SK-N-SH (cell line): ENCODE measurements around the gene GPRASP2. TPM values are rescaled to one million over a fixed set of nuclear protein-coding genes. Genes with fewer than 3 reads are reported as not detected.

Experiments used
- CTCF ChIA-PET: fragments of 300-600, 350-600 bp; formaldehyde crosslinking; extraction: SDS; loops from one replicate; lab custom pipeline; 2021; lab: Yijun Ruan, JAX
- POLR2A ChIA-PET: fragments of 350-600 bp; sonication (Branson Sonifier 250); formaldehyde crosslinking; extraction: SDS; loops from one replicate; lab custom pipeline; 2020; ENCODE audit warnings: antibody characterized with exemption, inconsistent platforms; lab: Yijun Ruan, JAX
- DNase-seq: peaks from one replicate; pipeline ENCODE4 v3.0.0; 2012
- H2AFZ ChIP-seq: fragments of 200-600 bp; sonication (generic); 2 replicates; pipeline ENCODE4 v1.8.1; 2016; ENCODE audit warnings: antibody characterized with exemption, mild to moderate bottlenecking, low read depth
- H3F3A ChIP-seq: fragments of 200-600 bp; sonication (generic); replicated peaks from 2 replicates; pipeline ENCODE3; 2016; ENCODE audit warnings: antibody characterized with exemption, mild to moderate bottlenecking; ENCODE audit not compliant: insufficient read depth
- H3K27ac ChIP-seq, 2 experiments: fragments of 200-500 bp in 1 of 2; fragments of 200-600 bp in 1 of 2; sonication (Bioruptor generic) in 1 of 2; sonication (generic), shearing (Covaris generic) in 1 of 2; 2 replicates each; pipeline versions ENCODE4 v1.5.1 to v1.6.1; 2014 to 2016; ENCODE audit warnings: low read depth in 2 of 2, inconsistent platforms in 1 of 2, low read length in 1 of 2, mild to moderate bottlenecking in 1 of 2, mixed read lengths in 1 of 2
- H3K27me3 ChIP-seq: fragments of 200-600 bp; sonication (generic), shearing (Covaris generic); 2 replicates; pipeline ENCODE4 v1.6.1; 2016; ENCODE audit warnings: mixed run types; ENCODE audit not compliant: insufficient read depth
- H3K36me3 ChIP-seq, 2 experiments: fragments of 200-500 bp in 1 of 2; fragments of 200-600 bp in 1 of 2; sonication (Bioruptor generic) in 1 of 2; sonication (generic) in 1 of 2; replicated peaks in 1 of 2; 2 replicates each; pipeline versions ENCODE3 to v1.5.1; 2014 to 2016; ENCODE audit warnings: low read length in 1 of 2, mild to moderate bottlenecking in 1 of 2; ENCODE audit not compliant: insufficient read depth in 2 of 2, control insufficient read depth in 1 of 2
- H3K4me1 ChIP-seq, 2 experiments: fragments of 200-500 bp in 1 of 2; fragments of 200-600 bp in 1 of 2; sonication (Bioruptor generic) in 1 of 2; sonication (generic), shearing (Covaris generic) in 1 of 2; 2 replicates each; pipeline versions ENCODE4 v1.5.1 to v1.6.1; 2014 to 2016; ENCODE audit warnings: low read depth in 1 of 2, low read length in 1 of 2, mixed run types in 1 of 2; ENCODE audit not compliant: insufficient read depth in 2 of 2, control insufficient read depth in 1 of 2
- H3K4me2 ChIP-seq: fragments of 200-600 bp; sonication (generic), shearing (Covaris generic); 2 replicates; pipeline ENCODE4 v1.6.1; 2017; ENCODE audit warnings: mixed run types
- H3K4me3 ChIP-seq, 2 experiments: fragments of 200-500 bp in 1 of 2; fragments of 200-600 bp in 1 of 2; sonication (Bioruptor generic) in 1 of 2; sonication (generic), shearing (Covaris generic) in 1 of 2; 2 replicates each; pipeline versions ENCODE4 v1.5.1 to v1.8.1; 2014 to 2016; ENCODE audit warnings: low read depth in 2 of 2, inconsistent platforms in 1 of 2, low read length in 1 of 2, mild to moderate bottlenecking in 1 of 2, mixed read lengths in 1 of 2, moderate library complexity in 1 of 2
- H3K79me2 ChIP-seq: fragments of 200-600 bp; sonication (generic); 2 replicates; pipeline ENCODE4 v1.8.1; 2017; ENCODE audit warnings: mild to moderate bottlenecking; ENCODE audit not compliant: insufficient read depth
- H3K9ac ChIP-seq: fragments of 200-600 bp; sonication (generic); 2 replicates; pipeline ENCODE4 v1.6.1; 2017; ENCODE audit warnings: mixed run types
- H3K9me2 ChIP-seq: fragments of 200-600 bp; sonication (generic); 2 replicates; pipeline ENCODE4 v1.6.1; 2017; ENCODE audit warnings: mixed run types
- H3K9me3 ChIP-seq: fragments of 200-600 bp; sonication (generic); 2 replicates; pipeline ENCODE4 v1.6.1; 2017; ENCODE audit warnings: mixed run types, mild to moderate bottlenecking, moderate library complexity
- H4K20me1 ChIP-seq: fragments of 200-600 bp; sonication (generic); 2 replicates; pipeline ENCODE4 v1.6.1; 2017; ENCODE audit warnings: mild to moderate bottlenecking, mixed run types; ENCODE audit not compliant: insufficient read depth
- CHD2 ChIP-seq: fragments of 150-350 bp; IDR thresholded peaks from 2 replicates; pipeline ENCODE4 v1.6.1; 2018; ENCODE audit warnings: low read length; ENCODE audit not compliant: partially characterized antibody
- CTCF ChIP-seq: fragments of 200-600 bp; sonication (generic); IDR thresholded peaks from 2 replicates; pipeline ENCODE4 v1.6.1; 2017; ENCODE audit warnings: antibody characterized with exemption, mild to moderate bottlenecking, moderate library complexity
- EP300 ChIP-seq, 2 experiments: IDR thresholded peaks; 2 replicates each; pipeline versions ENCODE4 v1.4.0 to v1.6.1; 2012; ENCODE audit warnings: borderline replicate concordance in 1 of 2, low read depth in 1 of 2, low read length in 1 of 2
- FOSL2 ChIP-seq: IDR thresholded peaks from 2 replicates; pipeline ENCODE4 v1.4.0; 2012; ENCODE audit warnings: low read depth, mild to moderate bottlenecking, moderate library complexity, borderline replicate concordance
- FOXJ3 ChIP-seq: sonication (generic); formaldehyde crosslinking; IDR thresholded peaks from 2 replicates; pipeline ENCODE4 v1.5.1; 2020; ENCODE audit warnings: mild to moderate bottlenecking, missing genetic modification reagents
- GABPA ChIP-seq: IDR thresholded peaks from 2 replicates; pipeline ENCODE4 v1.4.0; 2012; ENCODE audit warnings: low read depth, mild to moderate bottlenecking
- IRF3 ChIP-seq: fragments of 150-350 bp; IDR thresholded peaks from 2 replicates; pipeline ENCODE4 v1.6.1; 2016; ENCODE audit warnings: mild to moderate bottlenecking, low read depth, low read length
- JUND ChIP-seq: IDR thresholded peaks from 2 replicates; pipeline ENCODE4 v1.4.0; 2012
- MAX ChIP-seq: IDR thresholded peaks from 2 replicates; pipeline ENCODE4 v1.4.0; 2012; ENCODE audit warnings: low read depth
- NFIC ChIP-seq: IDR thresholded peaks from 2 replicates; pipeline ENCODE4 v1.4.0; 2012; ENCODE audit warnings: borderline replicate concordance
- NRF1 ChIP-seq: IDR thresholded peaks from 2 replicates; pipeline ENCODE4 v1.6.1; 2012; ENCODE audit warnings: low read depth, mild to moderate bottlenecking, low read length
- RAD21 ChIP-seq: IDR thresholded peaks from 2 replicates; pipeline ENCODE4 v1.6.1; 2012; ENCODE audit warnings: mild to moderate bottlenecking, low read length
- RFX5 ChIP-seq: IDR thresholded peaks from 2 replicates; pipeline ENCODE4 v1.6.1; 2012; ENCODE audit warnings: mild to moderate bottlenecking, improper control_type of control experiment, low read length
- SMC3 ChIP-seq: IDR thresholded peaks from 2 replicates; pipeline ENCODE4 v1.6.1; 2012; ENCODE audit warnings: low read depth, low read length, improper control_type of control experiment
- TAF1 ChIP-seq: IDR thresholded peaks from 2 replicates; pipeline ENCODE4 v1.6.1; 2012; ENCODE audit warnings: low read depth, mild to moderate bottlenecking, low read length, moderate library complexity, borderline replicate concordance
- USF1 ChIP-seq: IDR thresholded peaks from 2 replicates; pipeline ENCODE4 v1.4.0; 2012; ENCODE audit warnings: low read depth, borderline replicate concordance
- YY1 ChIP-seq: IDR thresholded peaks from 2 replicates; pipeline ENCODE4 v1.4.0; 2012; ENCODE audit warnings: low read depth, mild to moderate bottlenecking
- ZBTB33 ChIP-seq: IDR thresholded peaks from 2 replicates; pipeline ENCODE4 v1.4.0; 2012; ENCODE audit warnings: low read depth, borderline replicate concordance
- WGBS: methylation state at CpG from one replicate; pipeline ENCODE4 v1.1.6; 2017; ENCODE audit warnings: low lambda C conversion rate; 5-methylcytosine and 5-hydroxymethylcytosine counted together
- polyA plus RNA-seq, 3 experiments: library from polyadenylated mRNA; depleted of rRNA; stranded (reverse); fragments of >200 nt; gene quantifications; 2 replicates each; pipeline ENCODE4 v1.2.3, GENCODE V29; 2012

The GPRASP2 gene
- polyA plus RNA-seq, 1 of the 3 experiments (the other 2 are of a cell fraction): 12.3 TPM

- Histone ChIP-seq H3F3A (peaks cover under 1% of the 10 kb centered on the region), H3K4me1 (peaks cover 0 to 3% of the 10 kb centered on the region in 2 experiments; a peak in 1 of 4 replicates), H3K9me3 (no peaks in the 10 kb centered on the region), H3K9me2 (no peaks in the 10 kb centered on the region), H3K4me3 (peak overlapping the region; percentile 70 to 73), H3K9ac (peak overlapping the region; percentile 65; the same call in 1 of the 2 replicates), H3K27me3 (peaks cover 12% of the 10 kb centered on the region; the same call in 1 of the 2 replicates), H3K4me2 (peak overlapping the region; percentile 79), H4K20me1 (no peaks in the 10 kb centered on the region), H3K79me2 (0 out of 2 replicates have a peak, but pooled peaks cover 3% of the 10 kb centered on the region), H3K36me3 (no peaks in the 10 kb centered on the region), H3K27ac (peak overlapping the region; percentile 24 to 71; a peak in 3 of 4 replicates), H2AFZ (peak overlapping the region; percentile 68; the same call in 1 of the 2 replicates)
- peak; percentile 47 for DNase-seq
- peak in 1 of 2 experiments; percentile 13; a peak in 1 of 4 replicates for TF ChIP-seq EP300 (IDR thresholded peaks at IDR 0.05; ENCODE audit: borderline replicate concordance in 1 of 2, low read depth in 1 of 2, low read length in 1 of 2)
- TF ChIP-seq CTCF: peak; percentile 64
- no peak for TF ChIP-seq SMC3
- TF ChIP-seq RAD21: peak; percentile 56
- TF ChIP-seq CHD2: peak; percentile 72
- POLR2A ChIA-PET: no interaction called here
- CTCF ChIA-PET: interaction anchor here (0.6 kb wide), 1 partner anchor 188 kb away, joined by 3 read pairs; no protein-coding TSS in a partner anchor
- WGBS: 6% methylated on average over 16 of the region's 23 CpGs
These were observed 855 bp downstream of the GPRASP2 start for GRCh38 chrX:102712981-102713625.

- POLR2A ChIA-PET: no interaction called here
- no peaks in the 10 kb centered on the region for H3K9me3 ChIP-seq
- H3K27ac ChIP-seq: no peak overlapping the region
- 35% methylated on average over 5 of the region's 6 CpGs for WGBS
- CTCF ChIA-PET: no interaction called here
- H3K9ac ChIP-seq: no peak overlapping the region
- no peak overlapping the region for H2AFZ ChIP-seq
- no peaks in the 10 kb centered on the region for H3K36me3 ChIP-seq
- peaks cover 5% of the 10 kb centered on the region for H3F3A ChIP-seq
- no peak overlapping the region for H3K4me3 ChIP-seq
- no peaks in the 10 kb centered on the region for H4K20me1 ChIP-seq
- no peak overlapping the region for H3K4me2 ChIP-seq
- H3K9me2 ChIP-seq: no peaks in the 10 kb centered on the region
- 0 out of 2 replicates have a peak, but pooled peaks cover 3% of the 10 kb centered on the region for H3K79me2 ChIP-seq
- DNase-seq: peak; percentile 9
- peaks cover 0 to 3% of the 10 kb centered on the region in 2 experiments; a peak in 1 of 4 replicates for H3K4me1 ChIP-seq
- H3K27me3 ChIP-seq: peaks cover 9% of the 10 kb centered on the region; the same call in 1 of the 2 replicates
- TF ChIP-seq IRF3 (no peak), GABPA (no peak), JUND (no peak), SMC3 (no peak), FOXJ3 (no peak), FOSL2 (no peak), MAX (no peak), NFIC (no peak), CTCF (no peak), ZBTB33 (no peak), YY1 (no peak), TAF1 (no peak), NRF1 (no peak), RFX5 (no peak), USF1 (no peak)
These were observed 2.7 kb downstream of the GPRASP2 start for GRCh38 chrX:102714994-102715393.
